Measurements from ENCODE around the gene OSBPL2.

Gene OSBPL2

GRCh38 chr20:62212299-62212698, 26.0 kb upstream of the OSBPL2 start:
- no peak overlapping the region for H3K27ac Mint-ChIP-seq

GRCh38 chr20:62214067-62214466, 24.3 kb upstream of the OSBPL2 start:
- H3K36me3 Mint-ChIP-seq = no peaks in the 10 kb centered on the region
- H3K27ac Mint-ChIP-seq = no peak overlapping the region
- no peaks in the 10 kb centered on the region for H3K9me3 Mint-ChIP-seq
- H3K4me3 Mint-ChIP-seq = no peak overlapping the region
- DNase-seq (ENCODE audit: low spot score in 2 of 2) = no peak
- ATAC-seq (ENCODE audit: low read depth) = no peak
- no peaks in the 10 kb centered on the region for H3K4me1 Mint-ChIP-seq
- peaks cover 20% of the 10 kb centered on the region for H3K27me3 Mint-ChIP-seq

More at GRCh38 chr20:62212299-62212698, 26.0 kb upstream of the OSBPL2 start:
- Mint-ChIP-seq H3K4me1 (no peaks in the 10 kb centered on the region), H3K9me3 (no peaks in the 10 kb centered on the region), H3K4me3 (no peak overlapping the region), H3K36me3 (no peaks in the 10 kb centered on the region), H3K27me3 (peaks cover 18% of the 10 kb centered on the region)
- ATAC-seq (ENCODE audit: low read depth) (no peak), DNase-seq (ENCODE audit: low spot score in 2 of 2) (no peak)

DNA sequence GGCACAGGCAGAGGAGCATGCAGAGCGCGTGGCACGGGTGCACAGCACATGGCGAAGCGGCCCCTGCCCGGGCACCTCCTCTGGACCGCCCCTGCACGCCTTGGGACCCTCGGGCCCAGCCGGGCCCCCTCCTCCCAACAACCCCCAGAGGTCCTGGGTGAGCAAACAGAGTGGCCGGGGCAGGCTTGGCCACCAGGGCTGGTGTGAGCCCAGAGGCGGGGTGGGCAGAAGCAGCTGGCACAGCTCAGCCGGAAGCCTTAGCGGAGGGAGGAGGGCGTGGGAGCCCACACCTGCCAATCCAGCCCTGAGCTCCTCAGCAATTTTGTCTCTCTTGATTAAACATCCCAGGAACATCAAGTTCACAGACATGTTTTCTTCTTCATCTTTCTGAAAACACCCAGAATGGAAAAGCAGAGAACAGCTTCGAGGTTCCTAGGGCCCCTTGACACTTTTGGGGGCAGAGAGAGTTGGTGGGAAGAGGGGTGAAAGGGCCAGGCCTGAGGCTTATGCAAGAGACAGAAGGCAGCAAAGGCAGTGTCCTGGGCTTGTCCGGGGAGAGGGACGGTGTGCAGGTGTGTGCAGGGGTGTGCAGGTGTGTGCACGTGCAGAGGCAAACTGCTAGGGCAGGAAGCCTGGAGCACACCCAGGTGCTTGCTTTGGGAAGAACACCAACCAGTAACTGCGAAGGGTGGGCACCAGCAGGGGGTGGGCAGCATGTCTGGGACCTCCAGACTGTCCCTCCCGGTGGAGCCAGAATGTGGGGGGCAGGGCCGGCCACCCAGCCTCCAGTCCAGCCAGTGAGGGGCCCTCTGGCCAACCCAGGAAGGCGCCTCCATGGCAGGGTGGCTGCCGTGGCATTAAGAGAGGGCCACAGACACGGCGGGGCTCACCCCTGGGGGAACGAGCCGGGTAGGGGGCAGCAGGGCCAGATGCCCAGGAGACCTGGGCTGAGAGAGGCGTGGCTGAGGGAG, 23.0 kb upstream of the OSBPL2 start:
- no peaks in the 10 kb centered on the region for H3K4me1 Mint-ChIP-seq
- no peak overlapping the region for H3K27ac Mint-ChIP-seq
- no peaks in the 10 kb centered on the region for H3K36me3 Mint-ChIP-seq
- no peak for ATAC-seq (ENCODE audit: low read depth)
- H3K27me3 Mint-ChIP-seq = peaks cover 22% of the 10 kb centered on the region
- no peaks in the 10 kb centered on the region for H3K9me3 Mint-ChIP-seq
- DNase-seq (ENCODE audit: low spot score in 2 of 2) = no peak
- H3K4me3 Mint-ChIP-seq = no peak overlapping the region

- no peak for ATAC-seq (ENCODE audit: low read depth)
- DNase-seq (ENCODE audit: low spot score in 2 of 2) = no peak
- peaks cover 26% of the 10 kb centered on the region for H3K27me3 Mint-ChIP-seq
- H3K4me3 Mint-ChIP-seq = no peak overlapping the region
- H3K4me1 Mint-ChIP-seq = peaks cover 1% of the 10 kb centered on the region
- H3K27ac Mint-ChIP-seq = no peak overlapping the region
- H3K9me3 Mint-ChIP-seq = no peaks in the 10 kb centered on the region
- no peaks in the 10 kb centered on the region for H3K36me3 Mint-ChIP-seq
These were observed 22.2 kb upstream of the OSBPL2 start for GRCh38 chr20:62215991-62216635.

- Mint-ChIP-seq H3K27ac (no peak overlapping the region), H3K4me3 (no peak overlapping the region), H3K4me1 (peaks cover 2% of the 10 kb centered on the region), H3K9me3 (no peaks in the 10 kb centered on the region), H3K27me3 (peaks cover 27% of the 10 kb centered on the region), H3K36me3 (no peaks in the 10 kb centered on the region)
- no peak for ATAC-seq (ENCODE audit: low read depth)
- no peak for DNase-seq (ENCODE audit: low spot score in 2 of 2)
These were observed 21.4 kb upstream of the OSBPL2 start for GRCh38 chr20:62216636-62217566.

GRCh38 chr20:62217913-62218773, 20.2 kb upstream of the OSBPL2 start:
- no peak overlapping the region for H3K27ac Mint-ChIP-seq
- peaks cover 27% of the 10 kb centered on the region for H3K27me3 Mint-ChIP-seq
- no peak overlapping the region for H3K4me3 Mint-ChIP-seq
- no peak for DNase-seq (ENCODE audit: low spot score in 2 of 2)
- H3K9me3 Mint-ChIP-seq = no peaks in the 10 kb centered on the region
- peaks cover 2% of the 10 kb centered on the region for H3K4me1 Mint-ChIP-seq
- no peaks in the 10 kb centered on the region for H3K36me3 Mint-ChIP-seq
- ATAC-seq (ENCODE audit: low read depth) = no peak

GRCh38 chr20:62219101-62219991, 19.0 kb upstream of the OSBPL2 start:
- H3K27me3 Mint-ChIP-seq = peaks cover 23% of the 10 kb centered on the region
- H3K36me3 Mint-ChIP-seq = no peaks in the 10 kb centered on the region
- H3K27ac Mint-ChIP-seq = no peak overlapping the region
- H3K4me1 Mint-ChIP-seq = peaks cover 2% of the 10 kb centered on the region
- H3K4me3 Mint-ChIP-seq = peak overlapping the region; percentile 62
- no peaks in the 10 kb centered on the region for H3K9me3 Mint-ChIP-seq
- no peak for DNase-seq (ENCODE audit: low spot score in 2 of 2)
- peak; percentile 30 for ATAC-seq (ENCODE audit: low read depth)

DNA sequence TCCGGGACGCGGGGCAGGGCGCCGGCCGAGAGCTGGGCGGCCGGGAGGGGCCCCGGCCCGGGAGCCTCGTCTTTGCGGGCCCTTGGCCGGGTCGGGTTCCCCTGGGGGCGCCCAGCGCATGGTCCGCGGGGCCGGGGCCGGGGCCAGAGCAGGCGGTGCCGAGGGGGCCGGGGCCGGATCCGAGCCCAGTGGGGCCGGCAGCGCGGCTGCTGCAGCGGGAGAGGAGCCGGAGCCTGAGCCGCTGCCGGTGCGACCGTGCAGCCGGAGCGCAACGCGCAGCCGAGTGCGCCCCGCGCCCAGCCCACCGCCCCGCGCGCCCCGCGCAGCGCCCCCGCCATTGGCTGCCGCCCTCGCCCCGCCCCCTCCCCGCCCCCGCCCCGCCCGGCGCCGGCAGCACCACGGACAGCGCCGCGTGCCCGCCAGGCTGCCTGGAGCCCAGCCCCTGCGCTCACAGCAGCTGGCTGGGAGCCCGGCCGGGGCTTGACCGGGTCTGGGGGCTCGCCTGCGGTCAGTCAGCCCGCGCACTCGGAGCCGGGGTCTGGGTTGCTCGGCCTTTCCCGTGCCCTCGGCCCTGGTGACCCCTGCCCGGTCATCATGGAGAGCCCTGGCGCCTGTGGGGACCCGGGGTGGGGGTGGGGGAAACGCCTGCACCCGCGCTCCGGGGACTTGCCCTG, 18.2 kb upstream of the OSBPL2 start, which contains the start of gene HRH3:
TSS of gene HRH3 (minus strand) at position 287 of the 674 bp plus-strand sequence. CDS start 308 bp downstream, outside the sequence.
- Mint-ChIP-seq H3K9me3 (no peaks in the 10 kb centered on the region), H3K27ac (no peak within 1 kb of the TSS), H3K36me3 (no peaks in the 10 kb centered on the region), H3K27me3 (peaks cover 26% of the 10 kb centered on the region), H3K4me1 (peaks cover 2% of the 10 kb centered on the region), H3K4me3 (peak within 1 kb of the TSS; percentile 62)
- ATAC-seq (ENCODE audit: low read depth) (peak; percentile 81), DNase-seq (ENCODE audit: low spot score in 2 of 2) (peak; percentile 37 to 63)

GRCh38 chr20:62220666-62221568, 17.4 kb upstream of the OSBPL2 start:
- Mint-ChIP-seq H3K27ac (no peak overlapping the region), H3K4me1 (peaks cover 2% of the 10 kb centered on the region), H3K27me3 (peaks cover 24% of the 10 kb centered on the region), H3K36me3 (no peaks in the 10 kb centered on the region), H3K9me3 (no peaks in the 10 kb centered on the region), H3K4me3 (peak overlapping the region; percentile 41)
- ATAC-seq (ENCODE audit: low read depth) = no peak
- DNase-seq (ENCODE audit: low spot score in 2 of 2) = no peak

DNA sequence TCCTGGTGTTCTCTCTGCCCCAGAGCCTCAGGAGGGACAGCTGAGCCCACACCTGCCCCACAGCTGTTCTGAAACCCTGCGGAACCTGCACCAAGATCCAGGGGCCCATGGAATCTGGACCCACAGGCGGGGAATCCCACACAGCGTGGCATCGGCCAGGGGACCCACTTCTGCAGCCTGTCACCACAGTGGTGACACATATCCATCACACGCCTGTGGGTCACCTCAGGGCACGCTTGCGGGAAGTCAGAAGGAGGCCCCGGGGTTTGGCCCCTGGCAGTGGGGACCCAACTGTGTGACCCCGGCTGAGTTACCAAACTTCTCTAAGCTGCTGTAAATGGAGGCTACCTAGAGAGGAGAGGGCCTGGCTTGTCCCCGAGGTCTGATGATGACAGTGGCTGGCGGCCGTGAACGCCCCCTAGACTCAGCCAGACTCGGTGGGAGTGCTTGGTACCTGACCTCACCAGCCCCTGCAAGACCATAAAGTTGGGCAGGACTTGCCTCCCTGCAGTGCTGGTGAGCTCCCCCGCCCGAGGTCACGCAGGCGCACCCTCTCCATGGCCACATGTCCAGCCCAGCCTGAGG, 16.0 kb upstream of the OSBPL2 start:
- H3K4me1 Mint-ChIP-seq = peaks cover 2% of the 10 kb centered on the region
- H3K36me3 Mint-ChIP-seq = no peaks in the 10 kb centered on the region
- H3K4me3 Mint-ChIP-seq = no peak overlapping the region
- peaks cover 24% of the 10 kb centered on the region for H3K27me3 Mint-ChIP-seq
- no peaks in the 10 kb centered on the region for H3K9me3 Mint-ChIP-seq
- no peak overlapping the region for H3K27ac Mint-ChIP-seq
- no peak for DNase-seq (ENCODE audit: low spot score in 2 of 2)
- no peak for ATAC-seq (ENCODE audit: low read depth)

DNA sequence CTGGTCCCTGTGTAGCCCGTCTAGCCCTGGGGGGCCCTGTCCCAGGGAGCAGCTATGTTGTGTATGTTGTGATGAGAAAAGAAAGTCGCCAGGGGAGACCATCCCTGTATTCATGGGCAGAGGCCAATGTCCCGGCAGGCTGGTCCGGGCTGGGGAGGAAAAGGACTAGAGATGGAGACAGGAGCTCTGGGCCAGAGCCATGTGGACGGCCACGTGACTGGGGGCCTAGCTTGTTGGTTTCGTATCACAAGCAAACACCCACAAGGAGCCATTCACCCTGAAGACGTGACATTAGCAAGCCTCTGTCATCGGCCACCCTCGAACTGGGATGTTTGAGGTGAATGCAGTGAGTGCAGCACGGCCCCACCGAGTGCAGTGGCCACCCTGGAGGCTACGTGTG, 15.3 kb upstream of the OSBPL2 start:
- Mint-ChIP-seq H3K27me3 (peaks cover 24% of the 10 kb centered on the region), H3K4me1 (peaks cover 2% of the 10 kb centered on the region), H3K4me3 (no peak overlapping the region), H3K9me3 (no peaks in the 10 kb centered on the region), H3K27ac (no peak overlapping the region), H3K36me3 (no peaks in the 10 kb centered on the region)
- ATAC-seq (ENCODE audit: low read depth) (no peak), DNase-seq (ENCODE audit: low spot score in 2 of 2) (no peak)

All from memory B cell (primary cell).